HG02884 (cell line): ENCODE measurements around the gene SUPT3H.
"Not testable (repeated sequence)": the region's sequence is repeated elsewhere in the genome, so short reads cannot be mapped to it uniquely, and the experiment has no call there.

Source experiments
- ATAC-seq: cut with Tn5 transposase; IDR thresholded peaks from one replicate; pipeline ENCODE4 v1.9.1; 2021; ENCODE audit warnings: mild to moderate bottlenecking, moderate library complexity; ENCODE audit not compliant: unreplicated experiment

The SUPT3H gene

GRCh38 chr6:45185403-45186251 lies 192.1 kb downstream of the SUPT3H start:
- ATAC-seq, result no peak

DNA sequence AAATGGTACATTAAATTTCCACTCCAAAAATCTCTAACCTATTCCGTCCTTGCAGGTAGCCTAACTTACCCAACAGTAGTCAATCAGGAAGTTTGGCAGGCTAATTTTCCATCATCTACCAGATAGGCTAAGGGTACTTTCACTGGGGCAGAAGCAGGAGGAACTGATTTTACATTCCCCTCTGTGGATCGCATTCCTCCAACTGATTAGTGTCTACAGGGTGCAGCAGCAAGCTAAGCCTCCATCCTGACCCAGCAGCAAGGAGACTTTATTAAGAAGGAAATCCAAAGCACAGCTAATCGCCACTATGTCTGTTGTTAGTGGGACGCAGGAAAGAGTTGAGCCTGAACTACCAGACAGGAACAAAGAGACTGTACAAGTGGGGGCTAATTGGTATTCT lies 192.8 kb downstream of the SUPT3H start:
- ATAC-seq, result no peak

GRCh38 chr6:45184040-45184439 lies 193.7 kb downstream of the SUPT3H start:
- ATAC-seq, result no peak

DNA sequence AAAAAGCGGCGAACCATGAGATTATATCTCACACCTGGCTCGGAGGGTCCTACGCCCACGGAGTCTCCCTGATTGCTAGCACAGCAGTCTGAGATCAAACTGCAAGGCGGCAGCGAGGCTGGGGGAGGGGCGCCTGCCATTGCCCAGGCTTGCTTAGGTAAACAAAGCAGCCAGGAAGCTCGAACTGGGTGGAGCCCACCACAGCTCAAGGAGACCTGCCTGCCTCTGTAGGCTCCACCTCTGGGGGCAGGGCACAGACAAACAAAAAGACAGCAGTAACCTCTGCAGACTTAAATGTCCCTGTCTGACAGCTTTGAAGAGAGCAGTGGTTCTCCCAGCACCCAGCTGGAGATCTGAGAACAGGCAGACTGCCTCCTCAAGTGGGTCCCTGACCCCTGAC lies 201.4 kb downstream of the SUPT3H start:
- not testable (repeated sequence) for ATAC-seq

GRCh38 chr6:45175272-45175671 lies 202.5 kb downstream of the SUPT3H start:
- no peak for ATAC-seq

DNA sequence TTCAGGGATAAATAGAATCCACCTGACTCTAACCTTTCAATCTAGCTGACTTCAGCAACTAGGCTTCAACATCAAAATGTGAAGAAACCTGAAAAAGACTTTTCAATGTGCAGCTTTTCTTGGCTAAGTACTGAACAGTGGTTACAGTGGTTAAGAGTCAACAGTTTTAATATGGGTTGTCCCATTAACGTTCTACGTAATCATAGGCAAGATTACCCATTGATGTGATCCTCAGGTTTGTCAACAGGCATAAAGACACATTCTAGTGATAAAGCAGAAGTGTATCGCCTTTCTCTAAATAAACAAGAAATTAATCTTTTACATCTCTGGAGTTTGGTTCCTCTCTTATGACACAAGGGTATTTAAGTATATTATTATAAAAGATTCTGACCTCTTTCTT lies 203.7 kb downstream of the SUPT3H start:
- ATAC-seq, result no peak

DNA sequence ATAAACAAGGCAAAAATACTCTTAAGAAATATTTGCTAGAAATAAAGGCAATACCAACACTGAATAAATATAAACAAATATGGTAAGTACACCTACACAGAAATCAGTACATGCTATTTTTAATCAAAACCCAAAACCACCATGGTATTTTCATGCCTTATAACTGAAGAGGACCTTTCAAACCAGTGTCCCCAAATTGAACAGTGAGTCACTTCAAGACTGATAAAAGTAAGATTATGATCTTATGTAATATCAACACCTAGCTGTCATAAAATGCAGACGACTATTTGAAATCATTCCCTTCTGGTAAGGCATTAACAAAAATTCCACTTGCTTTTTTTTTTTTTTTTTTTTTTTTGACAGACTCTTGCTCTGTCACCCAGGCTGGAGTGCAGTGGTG lies 206.4 kb downstream of the SUPT3H start:
- no peak for ATAC-seq

GRCh38 chr6:45170309-45170708 lies 207.4 kb downstream of the SUPT3H start:
- ATAC-seq, result no peak

DNA sequence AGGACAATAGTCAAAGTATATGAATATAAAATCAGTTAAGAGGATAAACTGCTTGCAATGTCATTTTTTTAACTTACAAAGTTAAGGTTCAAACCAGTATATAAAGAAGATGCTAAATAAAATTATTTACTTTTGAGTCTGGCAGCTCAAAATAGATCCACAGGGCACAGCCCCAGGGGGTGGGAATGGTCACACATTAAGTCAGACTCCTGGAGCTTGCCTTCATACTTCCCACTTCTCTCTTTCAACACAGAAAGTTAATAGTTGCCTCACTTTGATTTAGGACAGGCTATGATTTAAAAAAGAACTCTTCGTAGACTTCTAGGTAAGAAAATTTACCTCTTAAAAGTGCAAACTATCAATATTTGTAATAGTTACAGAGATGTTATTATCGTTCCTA lies 207.9 kb downstream of the SUPT3H start:
- no peak for ATAC-seq

DNA sequence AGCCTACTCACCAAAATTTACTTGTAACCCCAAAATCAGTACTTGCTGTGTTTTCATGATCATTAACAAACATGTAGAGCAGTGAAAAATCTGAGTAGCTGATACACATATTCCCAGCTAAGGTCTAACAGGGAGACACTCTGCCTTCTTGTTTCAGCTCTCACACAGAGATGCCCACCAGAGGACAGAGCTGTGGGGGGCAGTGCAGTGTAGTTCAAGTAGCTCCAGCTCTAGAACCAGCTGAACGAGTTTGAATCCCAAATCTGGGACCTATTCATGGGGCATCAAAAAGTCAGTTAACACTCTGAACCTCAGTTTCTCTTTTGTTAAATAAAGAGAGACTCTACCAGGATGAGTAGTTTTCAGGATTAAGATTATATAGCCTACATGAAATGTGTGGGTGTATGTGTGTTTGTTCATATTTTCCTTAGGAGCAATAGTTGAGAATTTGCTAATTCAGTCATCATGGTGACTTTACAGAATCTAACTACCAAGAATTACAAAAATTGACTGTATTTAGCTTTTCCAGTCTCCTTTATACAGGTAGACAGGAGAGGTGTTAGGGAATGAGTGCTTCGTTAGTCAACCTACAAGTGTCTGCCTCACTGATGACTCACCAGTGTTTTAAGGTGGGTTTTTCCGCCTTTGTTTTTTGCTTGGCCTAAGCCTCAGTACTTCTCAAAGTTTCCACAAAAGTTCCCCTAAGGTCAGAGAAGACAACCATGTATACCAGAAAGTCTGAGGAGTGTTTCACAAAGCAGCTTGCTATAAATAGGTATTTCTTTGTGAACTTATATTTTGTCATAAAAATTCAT lies 213.6 kb downstream of the SUPT3H start:
- peak; percentile 96 for ATAC-seq

DNA sequence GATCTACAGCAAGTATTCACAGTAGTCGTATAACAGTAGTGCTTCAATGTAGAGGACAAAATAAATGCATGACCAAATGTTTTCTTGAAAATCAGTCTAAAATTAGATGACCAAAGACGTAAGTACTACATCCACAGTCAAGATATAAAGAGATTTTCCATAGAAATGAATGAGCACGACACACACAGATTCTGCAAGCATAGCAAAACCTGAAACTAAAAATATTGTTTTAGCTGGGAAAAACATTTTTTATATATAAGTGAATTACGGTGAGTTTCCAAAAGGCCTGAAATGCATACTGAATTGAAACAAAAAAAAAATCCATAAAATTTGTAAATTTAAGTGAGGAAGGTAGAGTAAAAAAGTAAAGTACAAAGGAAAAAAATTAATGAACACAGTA lies 217.4 kb downstream of the SUPT3H start:
- no peak for ATAC-seq

DNA sequence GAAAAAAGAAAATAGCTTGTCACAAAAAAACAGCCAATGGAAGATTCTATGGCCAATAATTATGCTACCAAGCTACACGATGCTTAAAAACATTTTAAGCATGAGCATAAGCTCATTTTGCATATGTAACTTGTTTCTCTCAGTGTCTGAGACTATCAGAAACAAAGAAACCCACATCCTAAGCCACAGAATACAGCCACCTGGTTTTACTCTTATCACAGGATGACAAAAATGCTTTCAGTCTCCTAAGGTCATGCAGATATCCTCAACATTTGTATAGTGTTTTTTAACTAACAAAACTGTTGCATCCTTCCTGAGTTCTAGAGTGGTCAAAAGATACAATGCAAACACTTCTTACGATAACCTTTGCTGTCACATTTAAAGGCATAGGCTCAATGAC lies 221.7 kb downstream of the SUPT3H start:
- ATAC-seq, result peak; percentile 97

DNA sequence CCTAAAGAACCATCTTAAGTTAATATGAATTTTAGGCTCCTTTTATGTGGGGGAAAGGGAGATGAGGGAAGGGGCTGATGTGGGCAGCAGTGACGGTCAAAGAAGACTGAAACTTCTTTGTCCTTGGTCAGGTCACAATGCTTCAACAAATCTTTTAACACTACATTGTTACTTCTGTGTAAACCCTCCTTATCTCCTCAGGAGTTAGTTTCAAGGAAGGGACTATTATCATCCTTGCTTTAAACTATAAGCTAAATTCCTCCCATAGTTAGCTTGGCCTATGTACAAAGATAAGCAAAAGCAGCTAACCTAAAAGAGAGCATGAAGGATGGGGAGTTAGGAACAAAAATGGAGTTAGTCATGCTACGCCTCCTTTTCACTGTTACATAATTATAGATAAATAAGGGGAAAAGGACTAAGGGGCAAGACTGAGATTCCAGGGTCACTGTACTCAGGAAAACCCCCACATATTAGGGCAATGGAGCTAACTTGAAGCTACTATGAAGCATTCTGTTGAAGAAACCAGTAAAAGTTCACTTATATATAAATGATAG lies 222.3 kb downstream of the SUPT3H start:
- ATAC-seq, result no peak

GRCh38 chr6:45154679-45155078 lies 223.1 kb downstream of the SUPT3H start:
- no peak for ATAC-seq

GRCh38 chr6:45148711-45149341 lies 228.9 kb downstream of the SUPT3H start:
- no peak for ATAC-seq

GRCh38 chr6:45148278-45148677 lies 229.5 kb downstream of the SUPT3H start:
- ATAC-seq, result no peak

DNA sequence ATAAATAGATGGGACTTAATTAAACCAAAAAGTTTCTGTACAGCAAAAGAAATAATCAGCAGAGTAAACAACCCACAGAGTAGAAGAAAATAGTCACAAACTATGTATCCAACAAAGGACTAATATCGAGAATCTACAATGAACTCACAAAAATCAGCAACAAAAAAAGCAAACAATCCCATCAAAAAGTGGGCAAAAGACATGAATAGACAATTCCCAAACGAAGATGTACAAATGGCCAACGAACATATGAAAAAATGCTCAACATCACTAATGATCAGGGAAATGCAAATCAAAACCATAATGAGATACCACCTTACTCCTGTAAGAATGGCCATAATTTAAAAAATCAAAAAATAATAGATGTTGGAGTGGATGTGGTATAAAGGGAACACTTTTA lies 232.1 kb downstream of the SUPT3H start:
- ATAC-seq, result not testable (repeated sequence)

DNA sequence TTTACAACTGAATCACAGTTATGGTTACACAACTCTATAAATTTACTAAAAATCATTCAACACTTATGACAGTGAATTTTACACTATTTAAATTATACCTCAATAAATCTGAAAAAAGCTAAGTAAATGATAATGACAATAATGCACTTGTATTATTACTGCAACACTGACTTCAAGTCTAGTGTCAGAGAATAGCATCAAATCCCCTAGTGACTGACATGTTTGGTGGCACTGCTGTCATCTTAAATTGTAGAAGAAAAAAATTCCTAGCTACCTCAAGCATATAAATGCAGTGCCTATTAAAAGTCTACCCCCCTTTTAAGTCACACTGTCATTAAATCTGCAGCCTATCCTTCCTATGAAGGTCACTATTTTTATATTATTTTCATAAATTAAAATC lies 239.0 kb downstream of the SUPT3H start:
- ATAC-seq, result no peak

DNA sequence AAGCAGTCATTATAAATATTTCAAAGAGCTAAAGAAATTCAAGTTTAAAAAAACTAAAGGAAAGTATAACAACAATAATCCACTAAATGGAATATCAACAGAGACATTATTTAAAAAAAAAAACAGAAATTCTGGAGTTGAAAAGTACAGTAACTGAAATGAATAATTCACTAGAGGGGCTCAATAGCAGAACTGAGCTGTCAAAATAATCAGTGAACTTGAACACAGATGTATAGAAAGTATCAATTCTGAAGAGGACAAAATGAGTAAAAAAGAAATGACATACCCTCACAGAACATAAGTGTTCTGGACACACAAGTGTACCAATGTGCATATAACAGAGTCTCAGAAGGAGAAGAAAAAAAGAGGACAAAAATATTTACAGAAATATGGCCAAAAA lies 241.2 kb downstream of the SUPT3H start:
- no peak for ATAC-seq

GRCh38 chr6:45132658-45133294 lies 245.0 kb downstream of the SUPT3H start:
- ATAC-seq, result no peak

GRCh38 chr6:45132059-45132458 lies 245.7 kb downstream of the SUPT3H start:
- ATAC-seq, result no peak
